Esophagus muscularis mucosa (tissue), 4 donors: ENCODE data around the gene CCDC88C. TPM values are rescaled to one million over a fixed set of nuclear protein-coding genes. Genes with fewer than 3 reads are reported as not detected.

ENCODE experiments used
- DNase-seq: peaks from one replicate; pipeline ENCODE4 v3.0.0-alpha.2; 2017; ENCODE audit errors: extremely low spot score
- H3K27ac ChIP-seq, 4 donors: fragments of 200-600 bp; sonication (generic); replicated peaks in 1 of 4; 1 replicate in 3 of 4; 2 replicates in 1 of 4; pipeline ENCODE4 v1.5.1; 2016 to 2019; ENCODE audit warnings: mild to moderate bottlenecking in 1 of 4
- H3K27me3 ChIP-seq, 4 donors: fragments of 200-600 bp; sonication (generic); one replicate each; pipeline versions ENCODE4 v1.5.1 to v1.6.0; 2016 to 2019
- H3K36me3 ChIP-seq, 4 donors: fragments of 200-600 bp; sonication (generic); one replicate each; pipeline ENCODE4 v1.5.1; 2016 to 2019
- H3K4me1 ChIP-seq, 4 donors: fragments of 200-600 bp; sonication (generic); one replicate each; pipeline ENCODE4 v1.5.1; 2016 to 2019
- H3K4me3 ChIP-seq, 4 donors: fragments of 200-600 bp; sonication (generic); 1 replicate in 2 of 4; 2 replicates in 2 of 4; pipeline ENCODE4 v1.5.1; 2016 to 2019; ENCODE audit warnings: mild to moderate bottlenecking in 4 of 4, moderate library complexity in 1 of 4
- H3K9me3 ChIP-seq, 4 donors: fragments of 200-600 bp; sonication (generic); 1 replicate in 3 of 4; 2 replicates in 1 of 4; pipeline ENCODE4 v1.5.1; 2016 to 2019
- EP300 ChIP-seq: sonication (generic); formaldehyde crosslinking; IDR thresholded peaks from one replicate; pipeline ENCODE4 v1.6.1; 2017; ENCODE audit warnings: antibody characterized with exemption
- POLR2A ChIP-seq: fragments of 450-650 bp; IDR thresholded peaks from one replicate; pipeline ENCODE4 v1.6.1; 2017; ENCODE audit warnings: antibody characterized with exemption, moderate library complexity, mild to moderate bottlenecking, low read depth
- POLR2AphosphoS5 ChIP-seq, 2 donors: sonication (generic); formaldehyde crosslinking; IDR thresholded peaks; one replicate each; pipeline ENCODE4 v1.6.1; 2017; ENCODE audit warnings: antibody characterized with exemption in 2 of 2
- WGBS: methylation state at CpG from one replicate; pipeline ENCODE4 v1.1.5; 2018; 5-methylcytosine and 5-hydroxymethylcytosine counted together
- intact Hi-C: fragments of 100-400 bp; cut with DNase I; formaldehyde crosslinking; loops from one replicate; pipeline ENCODE4 v1.15.1; 2023
- total RNA-seq, 4 donors: library from RNA; depleted of rRNA; stranded (reverse); fragments of >200 nt; gene quantifications; one replicate each; pipeline versions ENCODE4 v1.1.0 to v1.2.1, GENCODE V29; 2016
- TF ChIP-seq, protein P1 (sequence below), 3 experiments: fragments of 200-600 bp in 2 of 3; fragments of 450-650 bp in 1 of 3; sonication (generic) in 2 of 3; IDR thresholded peaks; one replicate each; pipeline ENCODE4 v1.5.1; 2017 to 2019; ENCODE audit warnings: antibody characterized with exemption in 3 of 3, mild to moderate bottlenecking in 2 of 3, moderate library complexity in 1 of 3

The CCDC88C gene
- total RNA-seq, 4 donors from 2014 or later: 4.2 to 6.3 (median 5.6) TPM

DNA sequence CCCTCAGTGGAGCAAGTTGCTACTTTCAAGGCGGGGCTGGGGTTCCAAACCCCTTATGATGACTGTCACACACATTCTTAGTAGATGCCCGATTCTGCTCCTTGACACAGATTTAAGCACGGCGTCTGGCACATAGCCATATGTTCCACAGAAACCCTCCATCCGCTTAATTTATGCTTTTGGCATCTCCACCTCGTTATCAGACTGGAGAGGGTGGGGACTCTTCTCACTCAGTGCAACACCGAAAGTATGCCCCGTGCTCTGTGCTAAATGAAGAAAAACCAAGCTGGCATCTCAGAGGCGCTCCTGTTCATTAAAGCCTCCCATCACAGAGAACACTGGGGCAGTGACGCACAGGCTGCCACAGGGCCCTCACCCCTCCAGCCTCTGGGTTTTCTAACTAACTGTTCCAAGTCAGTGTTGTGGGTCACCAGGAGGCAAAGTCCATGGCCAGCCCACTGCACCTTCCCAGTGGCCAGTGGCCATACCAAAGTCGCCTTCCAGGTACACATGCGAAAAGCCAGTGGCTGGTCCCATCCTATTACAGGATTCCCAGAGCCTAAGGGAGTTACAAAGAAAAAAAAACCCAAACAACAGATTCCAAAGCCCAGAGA lies 27.3 kb downstream of the CCDC88C start:
- Histone ChIP-seq H3K27me3 (peaks cover 0 to 2% (median 0%) of the 10 kb centered on the region in 4 donors), H3K36me3 (no peaks in the 10 kb centered on the region), H3K4me1 (peaks cover 0 to 24% (median 8%) of the 10 kb centered on the region in 4 donors), H3K9me3 (no peaks in the 10 kb centered on the region), H3K4me3 (no peak overlapping the region), H3K27ac (no peak overlapping the region)
- no peak for DNase-seq
- 81% methylated on average over 12 of the region's 12 CpGs for WGBS
- no peak for TF ChIP-seq POLR2AphosphoS5 (IDR thresholded peaks at IDR 0.05)
- no peak for TF ChIP-seq POLR2A
- TF ChIP-seq EP300: no peak
- intact Hi-C loops: no loop called here

DNA sequence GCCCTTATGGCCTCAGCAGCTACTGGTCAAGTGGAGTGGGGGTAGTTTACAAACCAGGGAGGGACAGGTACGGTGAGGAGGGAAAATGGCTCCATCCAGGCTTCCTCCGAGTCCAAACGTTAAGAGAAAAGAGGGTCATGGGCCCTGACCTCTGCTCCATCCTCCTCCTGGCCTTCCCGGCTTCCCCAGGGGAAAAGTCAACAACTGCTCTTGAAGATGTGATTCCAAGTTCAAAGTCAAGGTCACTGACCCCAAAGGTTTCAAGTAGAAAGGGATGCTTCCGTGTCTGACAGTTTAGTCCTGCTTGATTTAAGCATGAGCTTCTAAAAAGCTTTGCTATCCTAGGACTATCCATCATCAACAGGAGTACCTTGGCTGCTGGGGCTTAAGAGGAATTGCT lies 28.5 kb downstream of the CCDC88C start:
- intact Hi-C loops: no loop called here
- H3K4me1 ChIP-seq: peaks cover 0 to 24% (median 8%) of the 10 kb centered on the region in 4 donors
- no peaks in the 10 kb centered on the region for H3K9me3 ChIP-seq
- H3K4me3 ChIP-seq: no peak overlapping the region
- H3K36me3 ChIP-seq: no peaks in the 10 kb centered on the region
- WGBS: 75% methylated on average over 5 of the region's 5 CpGs
- no peaks in the 10 kb centered on the region for H3K27me3 ChIP-seq
- no peak for TF ChIP-seq EP300
- TF ChIP-seq POLR2A: no peak
- no peak for TF ChIP-seq POLR2AphosphoS5 (IDR thresholded peaks at IDR 0.05)
- TF ChIP-seq, protein P1, sequence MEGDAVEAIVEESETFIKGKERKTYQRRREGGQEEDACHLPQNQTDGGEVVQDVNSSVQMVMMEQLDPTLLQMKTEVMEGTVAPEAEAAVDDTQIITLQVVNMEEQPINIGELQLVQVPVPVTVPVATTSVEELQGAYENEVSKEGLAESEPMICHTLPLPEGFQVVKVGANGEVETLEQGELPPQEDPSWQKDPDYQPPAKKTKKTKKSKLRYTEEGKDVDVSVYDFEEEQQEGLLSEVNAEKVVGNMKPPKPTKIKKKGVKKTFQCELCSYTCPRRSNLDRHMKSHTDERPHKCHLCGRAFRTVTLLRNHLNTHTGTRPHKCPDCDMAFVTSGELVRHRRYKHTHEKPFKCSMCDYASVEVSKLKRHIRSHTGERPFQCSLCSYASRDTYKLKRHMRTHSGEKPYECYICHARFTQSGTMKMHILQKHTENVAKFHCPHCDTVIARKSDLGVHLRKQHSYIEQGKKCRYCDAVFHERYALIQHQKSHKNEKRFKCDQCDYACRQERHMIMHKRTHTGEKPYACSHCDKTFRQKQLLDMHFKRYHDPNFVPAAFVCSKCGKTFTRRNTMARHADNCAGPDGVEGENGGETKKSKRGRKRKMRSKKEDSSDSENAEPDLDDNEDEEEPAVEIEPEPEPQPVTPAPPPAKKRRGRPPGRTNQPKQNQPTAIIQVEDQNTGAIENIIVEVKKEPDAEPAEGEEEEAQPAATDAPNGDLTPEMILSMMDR (IDR thresholded peaks at IDR 0.05): no peak
- no peak overlapping the region for H3K27ac ChIP-seq
- no peak for DNase-seq

DNA sequence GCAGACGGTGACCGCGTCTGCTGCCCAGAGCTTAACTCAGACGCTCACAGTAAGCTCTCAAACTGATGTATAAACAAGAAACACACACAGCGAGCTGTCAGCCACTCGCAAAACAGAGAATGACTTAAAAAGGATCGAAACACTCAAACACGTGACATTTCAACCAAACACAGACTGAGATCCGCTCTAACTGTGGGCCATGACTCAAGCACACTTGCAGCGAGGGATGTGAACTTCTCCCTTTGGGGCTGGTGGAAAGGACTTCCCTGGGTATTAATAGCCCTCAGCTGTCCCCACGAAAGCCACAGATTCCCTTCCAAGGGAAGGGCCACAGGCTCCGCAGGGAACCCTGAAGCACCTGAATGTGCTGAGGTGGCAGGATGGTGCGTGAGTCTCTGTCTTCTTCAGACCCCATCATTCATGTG lies 29.1 kb downstream of the CCDC88C start:
- TF ChIP-seq POLR2A (no peak), POLR2AphosphoS5 (IDR thresholded peaks at IDR 0.05) (peak in 1 of 2 donors; percentile 21)
- Histone ChIP-seq H3K27ac (peak overlapping the region in 1 of 4 donors; percentile 43), H3K36me3 (no peaks in the 10 kb centered on the region), H3K27me3 (no peaks in the 10 kb centered on the region), H3K4me1 (peaks cover 0 to 24% (median 8%) of the 10 kb centered on the region in 4 donors), H3K9me3 (no peaks in the 10 kb centered on the region), H3K4me3 (no peak overlapping the region)
- DNase-seq: no peak
- intact Hi-C loops: no loop called here
- 76% methylated on average over 13 of the region's 13 CpGs for WGBS

DNA sequence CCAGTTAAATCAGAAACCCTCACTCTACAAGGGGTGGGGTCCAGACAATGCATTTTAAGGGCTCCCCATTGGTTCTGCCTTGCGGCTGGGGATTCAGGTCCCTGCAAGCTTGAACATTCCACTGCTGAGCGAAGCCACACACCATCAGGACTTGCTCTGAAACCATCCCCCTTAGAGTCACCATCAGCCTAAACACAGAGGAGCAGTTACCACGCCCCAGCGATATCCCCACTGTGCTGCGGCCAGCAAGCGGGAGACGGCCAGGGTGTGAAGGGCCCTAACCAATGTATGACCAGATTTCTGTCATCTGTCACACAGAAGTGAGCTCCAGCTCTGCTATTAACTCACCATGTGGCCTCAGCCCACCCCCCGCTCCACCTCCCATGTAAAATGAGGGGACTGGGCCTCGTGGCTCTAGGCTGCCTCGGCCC lies 29.7 kb downstream of the CCDC88C start:
- H3K36me3 ChIP-seq: no peaks in the 10 kb centered on the region
- DNase-seq: no peak
- intact Hi-C loops: no loop called here
- H3K27me3 ChIP-seq: no peaks in the 10 kb centered on the region
- 89% methylated on average over 7 of the region's 10 CpGs for WGBS
- H3K27ac ChIP-seq: peak overlapping the region in 1 of 4 donors; percentile 43
- no peaks in the 10 kb centered on the region for H3K9me3 ChIP-seq
- no peak overlapping the region for H3K4me3 ChIP-seq
- peaks cover 0 to 23% (median 8%) of the 10 kb centered on the region in 4 donors for H3K4me1 ChIP-seq
- TF ChIP-seq POLR2AphosphoS5 (IDR thresholded peaks at IDR 0.05) (no peak), POLR2A (no peak), EP300 (no peak)
- TF ChIP-seq, protein P1 (IDR thresholded peaks at IDR 0.05): no peak

DNA sequence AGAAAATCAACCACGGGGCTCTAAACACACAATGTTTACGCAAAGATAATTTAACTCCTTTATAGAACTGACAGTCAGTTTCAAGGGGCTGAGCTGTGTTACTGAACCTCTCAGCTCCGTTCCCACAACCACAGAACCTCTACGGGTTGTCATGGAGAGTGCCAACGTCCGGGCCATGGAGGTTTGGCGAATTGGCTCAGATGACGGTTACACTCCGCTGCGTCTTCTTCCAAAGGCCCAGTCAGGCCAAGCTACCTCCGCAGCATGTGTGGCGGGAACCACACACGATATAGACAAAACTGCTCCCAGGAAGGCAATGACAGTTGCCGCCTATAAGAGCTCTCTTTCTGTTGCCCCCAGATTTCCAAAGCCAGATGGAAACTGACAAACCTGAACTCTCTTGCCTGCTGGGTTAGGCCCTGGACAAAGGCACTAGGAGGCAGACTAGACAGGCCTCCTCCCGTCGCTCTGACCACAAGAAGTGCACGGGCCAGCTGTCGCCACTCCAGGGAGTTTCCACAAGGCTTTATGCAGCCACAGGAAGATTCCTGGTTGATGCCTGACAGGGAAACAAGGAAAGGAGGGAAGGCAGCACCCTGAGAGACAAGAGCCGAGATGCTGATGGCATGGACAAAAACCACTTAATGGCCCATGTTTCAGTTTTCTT lies 30.3 kb downstream of the CCDC88C start:
- no peak for DNase-seq
- H3K9me3 ChIP-seq: no peaks in the 10 kb centered on the region
- peaks cover 0 to 20% (median 8%) of the 10 kb centered on the region in 4 donors for H3K4me1 ChIP-seq
- no peak overlapping the region for H3K4me3 ChIP-seq
- H3K27ac ChIP-seq: no peak overlapping the region
- intact Hi-C loops: no loop called here
- WGBS: 76% methylated on average over 16 of the region's 19 CpGs
- no peaks in the 10 kb centered on the region for H3K36me3 ChIP-seq
- TF ChIP-seq POLR2AphosphoS5 (IDR thresholded peaks at IDR 0.05) (no peak), POLR2A (no peak), EP300 (no peak)
- TF ChIP-seq, protein P1 (IDR thresholded peaks at IDR 0.05): no peak
- no peaks in the 10 kb centered on the region for H3K27me3 ChIP-seq
